OCI-LY7 (cell line): ENCODE measurements around the gene ARHGEF17. TPM values are rescaled to one million over a fixed set of nuclear protein-coding genes. Genes with fewer than 3 reads are reported as not detected.

Experiments
- BruUV-seq: library from RNA; stranded (reverse); fragments of 400-500 nt; replicated peaks from 2 replicates; lab custom pipeline; 2021; lab: Mats Ljungman, UMichigan
- CTCF ChIA-PET: fragments of 300-600 bp; sonication (Branson Sonifier 250); formaldehyde crosslinking; loops from one replicate; lab custom pipeline; 2022; ENCODE audit warnings: antibody characterized with exemption; ENCODE audit not compliant: unreplicated experiment; lab: Charles Lee
- POLR2A ChIA-PET: fragments of 300-600 bp; sonication (Branson Sonifier 250); formaldehyde crosslinking; loops from one replicate; lab custom pipeline; 2022; ENCODE audit warnings: antibody characterized with exemption; lab: Charles Lee
- DNase-seq: peaks from one replicate; pipeline ENCODE4 v3.0.0-alpha.2; 2015; ENCODE audit warnings: low spot score
- H2AFZ ChIP-seq: fragments of 200-600 bp; sonication (generic), shearing (Covaris generic); 2 replicates; pipeline ENCODE4 v1.6.1; 2014; ENCODE audit warnings: mild to moderate bottlenecking, antibody characterized with exemption, low read length, moderate library complexity
- H3K27ac ChIP-seq: fragments of 200-600 bp; sonication (generic); 2 replicates; pipeline ENCODE4 v1.5.1; 2014; ENCODE audit warnings: mixed run types, low read depth, mild to moderate bottlenecking, moderate library complexity, low read length, inconsistent platforms; ENCODE audit not compliant: poor library complexity, severe bottlenecking
- H3K36me3 ChIP-seq: fragments of 200-600 bp; sonication (generic); 2 replicates; pipeline ENCODE4 v1.6.1; 2014; ENCODE audit warnings: mild to moderate bottlenecking, antibody characterized with exemption, low read length, moderate library complexity, mixed read lengths; ENCODE audit not compliant: insufficient read depth
- H3K4me1 ChIP-seq: fragments of 200-600 bp; sonication (generic); 2 replicates; pipeline ENCODE4 v1.5.1; 2014; ENCODE audit warnings: mild to moderate bottlenecking, low read length; ENCODE audit not compliant: insufficient read depth, poor library complexity, severe bottlenecking
- H3K4me2 ChIP-seq: fragments of 200-600 bp; sonication (generic); 2 replicates; pipeline ENCODE4 v1.6.1; 2014; ENCODE audit warnings: mild to moderate bottlenecking, low read length
- H3K4me3 ChIP-seq: fragments of 200-600 bp; sonication (generic); 2 replicates; pipeline ENCODE4 v1.5.1; 2014; ENCODE audit warnings: mild to moderate bottlenecking, low read depth, low read length; ENCODE audit not compliant: poor library complexity, severe bottlenecking
- H3K79me2 ChIP-seq: fragments of 200-600 bp; sonication (generic); 2 replicates; pipeline ENCODE4 v1.6.1; 2016; ENCODE audit warnings: low read depth, mild to moderate bottlenecking, low read length, moderate library complexity, mixed read lengths; ENCODE audit not compliant: insufficient read depth
- H3K9me2 ChIP-seq: fragments of 200-600 bp; sonication (generic); 2 replicates; pipeline ENCODE4 v1.6.1; 2016; ENCODE audit warnings: mild to moderate bottlenecking, low read length, mixed read lengths; ENCODE audit not compliant: insufficient read depth
- H3K9me3 ChIP-seq: fragments of 200-600 bp; sonication (generic); 2 replicates; pipeline ENCODE4 v1.6.1; 2014; ENCODE audit warnings: mild to moderate bottlenecking, mixed run types, low read length, mixed read lengths
- H4K20me1 ChIP-seq: fragments of 200-600 bp; sonication (generic); 2 replicates; pipeline ENCODE4 v1.6.1; 2014; ENCODE audit warnings: mild to moderate bottlenecking, antibody characterized with exemption, low read length, moderate library complexity, mixed read lengths; ENCODE audit not compliant: insufficient read depth
- EZH2phosphoT487 ChIP-seq: fragments of 200-600 bp; sonication (generic); IDR thresholded peaks from 2 replicates; pipeline ENCODE4 v1.6.1; 2018; ENCODE audit warnings: low read depth, borderline replicate concordance, mild to moderate bottlenecking, mixed run types, antibody characterized with exemption, low read length, moderate library complexity, mixed read lengths
- intact Hi-C: fragments of 100-400 bp; cut with micrococcal nuclease; formaldehyde crosslinking; loops from one replicate; pipeline ENCODE4 v1.10.0; 2022; ENCODE audit not compliant: unreplicated experiment
- total RNA-seq, 2 experiments: library from RNA; depleted of rRNA in 1 of 2; stranded (reverse); fragments of >200 nt in 1 of 2; shearing (Covaris generic) in 1 of 2; gene quantifications; 2 replicates each; pipeline ENCODE4 v1.2.3, GENCODE V29; 2014 to 2022
- TF ChIP-seq, protein P1 (sequence below): fragments of 200-600 bp; sonication (generic); conservative IDR thresholded peaks from 2 replicates; pipeline ENCODE4 v1.5.1; 2014; ENCODE audit warnings: mild to moderate bottlenecking, antibody characterized with exemption, low read length, moderate library complexity, mixed read lengths

ARHGEF17 gene
- total RNA-seq, 2 experiments from 2014 or later, result 0.19 to 1.4 TPM

DNA sequence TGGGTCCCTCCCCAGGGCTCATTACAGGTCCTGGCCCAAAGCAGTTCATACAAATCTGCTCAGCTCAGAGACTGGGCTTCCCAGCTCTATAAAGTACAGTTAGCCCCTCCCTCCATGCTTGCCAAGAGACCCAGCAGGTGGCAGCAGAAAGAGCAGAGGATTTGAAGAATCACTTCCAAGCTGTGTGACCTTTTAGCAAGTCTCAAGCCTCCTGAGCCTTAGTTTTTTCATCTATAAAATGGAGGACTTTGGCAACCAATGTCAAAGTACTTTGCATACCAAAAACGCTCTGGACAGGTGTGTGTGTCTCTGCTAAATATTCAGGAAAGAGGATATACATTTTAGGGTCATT, 94.7 kb downstream of the ARHGEF17 start:
- DNase-seq, result peak; percentile 51
- no peaks in the 10 kb centered on the region for H4K20me1 ChIP-seq
- ChIA-PET CTCF (interaction anchor here (1.0 kb wide), 1 partner anchor 257 kb away, joined by 3 read pairs; no protein-coding TSS in a partner anchor), POLR2A (interaction anchor here (0.6 kb wide), 2 partner anchors 86 to 228 kb away, joined by 6 read pairs; no protein-coding TSS in a partner anchor)
- H3K9me3 ChIP-seq, result no peaks in the 10 kb centered on the region
- peaks cover 5% of the 10 kb centered on the region; the same call in 1 of the 2 replicates for H3K36me3 ChIP-seq
- no peaks in the 10 kb centered on the region for H3K9me2 ChIP-seq
- TF ChIP-seq, protein P1, sequence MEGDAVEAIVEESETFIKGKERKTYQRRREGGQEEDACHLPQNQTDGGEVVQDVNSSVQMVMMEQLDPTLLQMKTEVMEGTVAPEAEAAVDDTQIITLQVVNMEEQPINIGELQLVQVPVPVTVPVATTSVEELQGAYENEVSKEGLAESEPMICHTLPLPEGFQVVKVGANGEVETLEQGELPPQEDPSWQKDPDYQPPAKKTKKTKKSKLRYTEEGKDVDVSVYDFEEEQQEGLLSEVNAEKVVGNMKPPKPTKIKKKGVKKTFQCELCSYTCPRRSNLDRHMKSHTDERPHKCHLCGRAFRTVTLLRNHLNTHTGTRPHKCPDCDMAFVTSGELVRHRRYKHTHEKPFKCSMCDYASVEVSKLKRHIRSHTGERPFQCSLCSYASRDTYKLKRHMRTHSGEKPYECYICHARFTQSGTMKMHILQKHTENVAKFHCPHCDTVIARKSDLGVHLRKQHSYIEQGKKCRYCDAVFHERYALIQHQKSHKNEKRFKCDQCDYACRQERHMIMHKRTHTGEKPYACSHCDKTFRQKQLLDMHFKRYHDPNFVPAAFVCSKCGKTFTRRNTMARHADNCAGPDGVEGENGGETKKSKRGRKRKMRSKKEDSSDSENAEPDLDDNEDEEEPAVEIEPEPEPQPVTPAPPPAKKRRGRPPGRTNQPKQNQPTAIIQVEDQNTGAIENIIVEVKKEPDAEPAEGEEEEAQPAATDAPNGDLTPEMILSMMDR, result peak; percentile 72
- TF ChIP-seq EZH2phosphoT487, result no peak
- H3K4me1 ChIP-seq, result no peaks in the 10 kb centered on the region
- no TSS peak for BruUV-seq
- H3K4me3 ChIP-seq, result no peak overlapping the region
- intact Hi-C loops, result loop anchor here (2.0 kb wide), 1 partner anchor 258 kb away; no protein-coding TSS in a partner anchor
- no peak overlapping the region for H3K27ac ChIP-seq
- H2AFZ ChIP-seq, result no peak overlapping the region
- H3K4me2 ChIP-seq, result no peak overlapping the region
- no peaks in the 10 kb centered on the region for H3K79me2 ChIP-seq

GRCh38 chr11:73403541-73403940, 95.5 kb downstream of the ARHGEF17 start:
- Histone ChIP-seq H3K9me2 (no peaks in the 10 kb centered on the region), H2AFZ (no peak overlapping the region), H3K79me2 (no peaks in the 10 kb centered on the region), H3K36me3 (peaks cover 9% of the 10 kb centered on the region), H3K4me1 (no peaks in the 10 kb centered on the region), H3K9me3 (no peaks in the 10 kb centered on the region), H4K20me1 (no peaks in the 10 kb centered on the region), H3K27ac (no peak overlapping the region), H3K4me3 (no peak overlapping the region), H3K4me2 (no peak overlapping the region)
- no TSS peak for BruUV-seq
- CTCF ChIA-PET, result no interaction called here
- TF ChIP-seq, protein P1, result no peak
- no peak for TF ChIP-seq EZH2phosphoT487
- DNase-seq, result no peak
- POLR2A ChIA-PET, result interaction anchor here (0.6 kb wide), 1 partner anchor 85 kb away, joined by 6 read pairs; no protein-coding TSS in a partner anchor
- intact Hi-C loops, result loop anchor here (2.0 kb wide), 1 partner anchor 257 kb away; no protein-coding TSS in a partner anchor

DNA sequence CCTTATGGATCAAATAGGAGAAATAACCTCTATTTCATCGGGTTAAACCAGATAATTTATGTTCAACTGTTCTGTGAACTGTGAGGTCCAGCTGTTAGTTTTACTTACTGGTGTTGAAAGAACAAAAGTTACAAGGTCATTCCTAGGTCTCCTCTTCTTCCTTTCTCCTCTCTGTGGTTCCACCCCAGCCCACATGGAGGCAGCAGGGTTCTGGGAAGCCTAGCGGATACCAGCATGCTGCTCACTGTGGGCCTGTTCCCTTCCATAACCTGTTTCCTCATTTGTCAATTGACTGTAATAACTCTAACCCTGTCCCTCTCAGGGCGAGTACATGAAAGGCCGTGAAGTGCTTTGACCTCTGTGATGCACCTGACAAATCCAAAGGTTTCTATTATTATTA, 96.0 kb downstream of the ARHGEF17 start:
- Histone ChIP-seq H3K4me3 (no peak overlapping the region), H3K27ac (no peak overlapping the region), H3K4me2 (no peak overlapping the region), H3K9me3 (no peaks in the 10 kb centered on the region), H3K79me2 (no peaks in the 10 kb centered on the region), H4K20me1 (no peaks in the 10 kb centered on the region), H3K36me3 (peaks cover 14% of the 10 kb centered on the region), H3K9me2 (no peaks in the 10 kb centered on the region), H3K4me1 (no peaks in the 10 kb centered on the region), H2AFZ (no peak overlapping the region)
- intact Hi-C loops, result no loop called here
- TF ChIP-seq, protein P1, result peak; percentile 54
- TF ChIP-seq EZH2phosphoT487, result no peak
- POLR2A ChIA-PET, result no interaction called here
- BruUV-seq, result no TSS peak
- CTCF ChIA-PET, result no interaction called here
- DNase-seq, result no peak
